ENCODE measurements around the gene MRPL1.

DNA sequence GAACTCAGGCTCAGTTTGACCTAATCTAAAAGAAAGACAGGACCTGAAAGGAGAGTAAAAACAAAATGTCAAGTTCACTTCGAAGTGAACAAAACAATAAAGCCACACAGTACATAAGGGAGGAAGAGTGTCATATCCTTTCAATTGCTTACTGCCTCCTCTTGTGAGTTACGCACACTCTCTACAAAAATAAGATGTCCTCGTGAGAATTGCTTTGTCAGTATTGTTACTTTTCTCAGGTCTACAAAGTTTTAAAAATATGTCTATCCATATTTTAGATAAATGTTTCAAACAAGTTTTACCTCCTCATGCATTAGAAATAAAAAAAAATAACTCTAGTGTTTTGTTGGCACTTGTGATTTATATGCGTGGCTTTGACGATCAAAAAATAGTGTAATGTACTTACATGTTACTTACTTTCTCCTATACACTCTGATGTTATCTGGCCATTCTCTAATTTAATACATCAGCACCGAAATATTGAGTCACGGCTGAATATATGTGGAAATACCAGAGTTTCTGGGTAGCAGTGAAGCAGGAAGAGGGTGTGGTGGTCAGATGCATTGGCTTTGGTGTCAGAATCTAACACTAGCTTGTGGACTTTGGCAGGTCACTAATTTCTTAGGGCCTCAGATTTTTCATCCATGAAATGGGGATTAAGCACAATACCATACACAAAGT, 8.1 kb upstream of the MRPL1 start:
- TF ChIP-seq EP300 (IDR thresholded peaks at IDR 0.05) (no peak), POLR2A (IDR thresholded peaks at IDR 0.05) (no peak)
- TF ChIP-seq, protein P1, sequence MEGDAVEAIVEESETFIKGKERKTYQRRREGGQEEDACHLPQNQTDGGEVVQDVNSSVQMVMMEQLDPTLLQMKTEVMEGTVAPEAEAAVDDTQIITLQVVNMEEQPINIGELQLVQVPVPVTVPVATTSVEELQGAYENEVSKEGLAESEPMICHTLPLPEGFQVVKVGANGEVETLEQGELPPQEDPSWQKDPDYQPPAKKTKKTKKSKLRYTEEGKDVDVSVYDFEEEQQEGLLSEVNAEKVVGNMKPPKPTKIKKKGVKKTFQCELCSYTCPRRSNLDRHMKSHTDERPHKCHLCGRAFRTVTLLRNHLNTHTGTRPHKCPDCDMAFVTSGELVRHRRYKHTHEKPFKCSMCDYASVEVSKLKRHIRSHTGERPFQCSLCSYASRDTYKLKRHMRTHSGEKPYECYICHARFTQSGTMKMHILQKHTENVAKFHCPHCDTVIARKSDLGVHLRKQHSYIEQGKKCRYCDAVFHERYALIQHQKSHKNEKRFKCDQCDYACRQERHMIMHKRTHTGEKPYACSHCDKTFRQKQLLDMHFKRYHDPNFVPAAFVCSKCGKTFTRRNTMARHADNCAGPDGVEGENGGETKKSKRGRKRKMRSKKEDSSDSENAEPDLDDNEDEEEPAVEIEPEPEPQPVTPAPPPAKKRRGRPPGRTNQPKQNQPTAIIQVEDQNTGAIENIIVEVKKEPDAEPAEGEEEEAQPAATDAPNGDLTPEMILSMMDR (IDR thresholded peaks at IDR 0.05): no peak

All from gastroesophageal sphincter (tissue), 3 donors.